GM23248 (cell line): ENCODE measurements around the gene NR3C1.

Experiments used
- EZH2 ChIP-seq: fragments of 200-600 bp; sonication (generic); IDR thresholded peaks from 2 replicates; pipeline ENCODE4 v1.6.1; 2018; ENCODE audit warnings: antibody characterized with exemption, mild to moderate bottlenecking; ENCODE audit not compliant: insufficient read depth, poor library complexity, severe bottlenecking
- EZH2phosphoT487 ChIP-seq: fragments of 200-600 bp; sonication (generic); IDR thresholded peaks from 2 replicates; pipeline ENCODE4 v1.6.1; 2018; ENCODE audit warnings: antibody characterized with exemption, moderate library complexity, mild to moderate bottlenecking, low read depth; ENCODE audit not compliant: insufficient read depth

DNA sequence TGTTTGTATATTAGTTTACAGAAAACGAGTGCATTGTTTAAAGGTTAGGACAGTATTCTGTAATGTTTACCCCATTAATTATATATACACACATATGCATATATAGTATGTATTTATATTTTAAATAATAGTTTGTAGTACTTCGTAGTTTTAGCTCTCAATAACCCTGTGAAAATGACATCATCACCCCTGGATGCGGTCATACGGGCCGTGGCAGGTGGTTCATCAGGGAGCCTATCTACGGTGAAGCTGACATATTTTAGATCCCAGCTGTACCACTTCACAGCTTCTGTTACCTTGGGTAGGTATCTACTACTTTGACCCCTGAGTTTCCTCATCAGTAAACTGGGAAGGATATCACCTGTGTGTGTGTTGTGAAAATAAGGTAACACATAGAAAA lies 87.1 kb downstream of the NR3C1 start:
- TF ChIP-seq EZH2 (no peak), EZH2phosphoT487 (no peak)
